Raji (cell line): ENCODE measurements around the gene SLC13A4.

Experiments used
- POLR2A ChIP-seq: IDR thresholded peaks from 2 replicates; pipeline ENCODE4 v1.6.1; 2011; ENCODE audit warnings: low read depth, low read length, control low read depth; ENCODE audit not compliant: insufficient read depth

The SLC13A4 gene, protein sequence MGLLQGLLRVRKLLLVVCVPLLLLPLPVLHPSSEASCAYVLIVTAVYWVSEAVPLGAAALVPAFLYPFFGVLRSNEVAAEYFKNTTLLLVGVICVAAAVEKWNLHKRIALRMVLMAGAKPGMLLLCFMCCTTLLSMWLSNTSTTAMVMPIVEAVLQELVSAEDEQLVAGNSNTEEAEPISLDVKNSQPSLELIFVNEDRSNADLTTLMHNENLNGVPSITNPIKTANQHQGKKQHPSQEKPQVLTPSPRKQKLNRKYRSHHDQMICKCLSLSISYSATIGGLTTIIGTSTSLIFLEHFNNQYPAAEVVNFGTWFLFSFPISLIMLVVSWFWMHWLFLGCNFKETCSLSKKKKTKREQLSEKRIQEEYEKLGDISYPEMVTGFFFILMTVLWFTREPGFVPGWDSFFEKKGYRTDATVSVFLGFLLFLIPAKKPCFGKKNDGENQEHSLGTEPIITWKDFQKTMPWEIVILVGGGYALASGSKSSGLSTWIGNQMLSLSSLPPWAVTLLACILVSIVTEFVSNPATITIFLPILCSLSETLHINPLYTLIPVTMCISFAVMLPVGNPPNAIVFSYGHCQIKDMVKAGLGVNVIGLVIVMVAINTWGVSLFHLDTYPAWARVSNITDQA

GRCh38 chr7:135728136-135728669, at the start of gene SLC13A4:
TSS of gene SLC13A4 (minus strand) at chr7:135728186. CDS start at chr7:135727496, 690 bp downstream.
- no peak for TF ChIP-seq POLR2A

DNA sequence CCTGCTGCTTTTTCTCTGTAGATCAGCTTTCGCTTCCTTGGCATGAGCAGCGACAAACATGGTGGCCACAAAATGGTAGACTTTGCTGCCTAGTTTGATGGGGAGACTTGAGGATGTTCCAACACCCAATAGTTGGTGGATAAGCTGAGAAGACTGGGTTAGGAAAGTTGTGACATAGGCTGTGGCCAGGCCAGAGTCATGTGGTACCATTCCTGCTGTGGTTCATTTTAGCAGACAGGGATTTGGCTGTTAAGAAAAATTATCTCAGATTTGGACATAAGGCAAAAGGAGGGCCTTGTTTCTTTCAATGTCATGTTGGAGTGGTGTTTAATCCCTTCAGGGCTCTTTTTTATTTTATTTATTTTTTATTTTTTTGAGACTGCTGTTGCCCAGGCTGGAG, 47.2 kb upstream of the SLC13A4 start:
- TF ChIP-seq POLR2A: no peak

DNA sequence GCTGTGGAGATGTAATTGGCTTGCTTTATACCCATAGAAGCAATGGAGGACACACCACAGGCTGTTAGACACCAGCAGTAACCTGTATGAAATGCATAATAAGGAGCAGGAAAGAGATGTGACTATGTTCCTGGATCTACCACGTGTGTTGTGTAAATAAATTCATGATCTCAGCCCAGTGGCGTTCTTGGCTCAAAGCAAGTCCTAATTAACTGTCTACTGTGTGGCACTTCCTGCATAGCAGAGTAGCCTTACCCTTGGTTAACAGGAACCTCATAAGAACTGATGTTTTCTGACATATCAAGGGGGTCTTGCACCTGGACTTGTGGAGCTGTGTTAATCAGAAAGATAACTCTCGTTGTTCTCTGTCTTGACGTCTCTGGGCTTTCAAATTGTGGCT, 46.3 kb upstream of the SLC13A4 start:
- TF ChIP-seq POLR2A: no peak

DNA sequence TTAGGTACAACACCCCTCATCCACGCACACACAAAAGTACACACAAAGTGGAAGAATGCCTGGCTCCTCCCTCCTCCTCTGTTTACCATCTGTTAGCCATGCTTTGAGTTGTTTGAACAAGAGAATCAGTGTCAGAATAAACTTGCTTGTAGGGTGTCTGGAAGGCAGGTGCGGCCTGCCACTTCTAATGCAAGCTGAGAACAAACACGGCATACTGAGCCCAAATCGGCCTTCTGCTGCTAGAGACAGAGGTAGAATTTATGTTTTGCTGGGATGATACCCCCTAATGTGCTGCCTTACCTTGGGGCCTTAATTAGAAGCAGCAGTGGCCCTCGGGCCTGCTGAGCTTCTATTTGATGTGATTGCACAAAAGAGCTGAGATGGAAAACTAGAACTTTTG, 45.5 kb upstream of the SLC13A4 start:
- no peak for TF ChIP-seq POLR2A

DNA sequence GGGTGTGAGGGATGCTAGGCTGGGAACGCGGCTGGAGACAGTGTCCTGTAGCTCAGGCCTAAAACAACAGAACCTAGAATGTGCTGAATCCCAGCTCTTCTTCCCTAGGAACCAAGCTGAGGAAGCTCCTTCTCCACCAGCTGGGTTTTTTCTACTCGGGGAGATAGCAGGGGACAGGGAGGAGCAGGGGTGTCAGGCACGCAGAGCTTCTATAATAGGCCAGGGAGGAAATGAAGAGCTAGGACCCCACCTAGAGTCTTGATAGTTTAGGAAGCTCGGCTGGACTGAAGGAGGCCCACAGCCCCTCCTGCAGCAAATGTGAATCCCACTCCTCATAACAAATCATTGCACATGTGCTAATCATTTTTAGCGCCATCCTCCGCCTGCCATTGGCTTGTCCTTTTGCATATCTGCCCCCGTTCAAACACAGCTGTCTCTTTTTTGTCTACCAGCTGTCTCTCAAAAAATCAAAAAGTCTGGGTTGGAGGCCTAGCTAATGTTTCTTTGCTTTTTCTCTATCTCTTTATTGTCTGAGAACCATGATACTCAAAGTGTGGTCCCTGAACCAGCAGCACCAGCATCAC, 44.7 kb upstream of the SLC13A4 start:
- no peak for TF ChIP-seq POLR2A

DNA sequence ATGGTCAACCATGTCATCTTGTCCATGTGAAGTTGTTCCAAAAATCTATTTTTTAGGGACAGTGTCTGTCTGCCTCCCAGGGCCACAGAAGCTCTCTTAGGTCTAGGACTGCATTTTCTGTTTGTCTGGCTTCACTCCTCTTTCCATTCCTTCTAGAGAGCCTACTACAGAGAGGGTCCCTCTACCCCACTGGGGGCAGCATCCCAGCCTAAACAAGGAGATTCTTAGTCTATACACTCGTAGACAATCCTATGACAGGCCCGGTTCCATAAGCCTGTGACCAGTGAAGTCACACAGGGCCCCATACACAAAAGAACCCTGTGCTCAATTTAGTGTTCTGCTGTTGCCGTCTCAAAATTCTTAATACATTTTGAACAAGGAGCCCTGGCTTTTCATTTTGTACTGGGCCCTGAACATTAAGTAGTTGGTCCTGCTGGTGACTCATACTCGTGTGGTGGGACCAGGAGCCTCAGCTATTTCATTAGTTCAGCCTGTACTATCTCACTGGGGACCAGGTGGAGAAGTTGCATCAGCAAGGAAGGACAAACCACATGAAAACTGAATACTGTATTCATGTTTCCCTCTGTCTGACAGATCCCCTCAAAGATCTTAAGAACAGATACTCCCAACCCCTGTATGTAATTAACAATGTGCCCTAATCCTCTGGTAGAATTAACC, 44.1 kb upstream of the SLC13A4 start:
- no peak for TF ChIP-seq POLR2A

GRCh38 chr7:135771051-135771450, 43.1 kb upstream of the SLC13A4 start:
- no peak for TF ChIP-seq POLR2A

GRCh38 chr7:135770139-135770710, 42.2 kb upstream of the SLC13A4 start:
- TF ChIP-seq POLR2A: no peak

- no peak for TF ChIP-seq POLR2A
These were observed 41.2 kb upstream of the SLC13A4 start for GRCh38 chr7:135769005-135769802.

DNA sequence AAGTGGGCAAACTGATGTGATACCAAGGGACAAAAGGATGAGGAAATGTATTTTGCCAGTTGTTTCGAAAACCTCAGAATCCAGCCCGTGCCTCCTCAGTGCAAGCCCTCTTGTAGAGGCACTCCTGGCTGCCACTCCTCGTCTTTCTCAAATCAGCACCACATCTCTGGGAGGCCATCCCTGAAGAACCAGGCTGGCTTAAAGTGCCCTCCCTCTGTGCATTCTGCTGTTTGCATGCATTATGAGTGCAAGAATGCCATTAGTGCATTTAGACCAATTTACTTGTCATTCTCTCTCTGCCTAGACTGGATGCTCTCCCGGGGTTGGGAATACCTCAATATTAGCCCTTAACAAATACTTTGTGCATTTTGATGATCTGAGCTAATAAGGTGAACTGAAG, 40.5 kb upstream of the SLC13A4 start:
- no peak for TF ChIP-seq POLR2A

DNA sequence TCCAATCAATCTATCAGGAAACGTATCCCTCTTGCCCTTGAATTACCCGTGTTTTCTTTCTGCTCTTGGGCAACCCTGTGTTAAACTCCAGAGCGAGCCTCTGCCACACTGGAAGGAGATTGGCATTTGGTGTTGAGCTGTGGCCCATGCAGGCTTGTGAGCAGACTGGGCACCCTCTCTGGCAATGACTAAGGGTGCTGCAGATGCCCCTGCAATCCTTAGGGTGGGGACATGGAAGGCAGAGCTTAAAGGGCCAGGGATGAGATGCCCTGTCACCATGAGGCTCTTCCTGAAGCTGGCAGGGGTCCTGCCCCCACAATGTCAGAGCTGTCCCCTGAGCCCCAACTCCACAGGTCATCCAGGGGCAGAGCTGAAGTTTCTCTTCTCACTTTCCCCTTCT, 40.1 kb upstream of the SLC13A4 start:
- no peak for TF ChIP-seq POLR2A

GRCh38 chr7:135763261-135763660, 35.3 kb upstream of the SLC13A4 start:
- TF ChIP-seq POLR2A: no peak

GRCh38 chr7:135761751-135762488, 33.9 kb upstream of the SLC13A4 start:
- no peak for TF ChIP-seq POLR2A

DNA sequence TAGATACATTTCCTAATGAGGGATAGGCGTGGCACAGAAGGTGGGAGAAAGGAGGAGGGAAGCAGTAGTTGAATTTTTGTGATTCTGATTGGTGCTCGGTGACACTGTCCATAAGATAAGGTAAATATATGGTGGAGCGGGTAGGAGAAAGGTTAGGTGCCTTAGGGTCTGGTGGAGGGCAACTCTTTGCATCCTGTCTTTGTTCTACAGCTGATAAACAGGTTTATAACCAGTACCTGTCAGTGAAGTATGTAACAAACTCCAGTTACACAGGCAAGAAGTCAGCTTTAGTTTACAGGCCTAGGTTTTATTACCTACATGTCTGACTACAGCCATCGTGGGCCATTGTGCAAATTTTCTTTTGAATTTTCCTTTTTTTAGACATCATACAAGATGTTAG, 31.5 kb upstream of the SLC13A4 start:
- no peak for TF ChIP-seq POLR2A
